Uterus (tissue), 2 donors: ENCODE results near the gene PRKAA2.

Experiments used
- POLR2A ChIP-seq, 2 donors: fragments of 450-650 bp; IDR thresholded peaks; one replicate each; pipeline ENCODE4 v1.6.1; 2016; ENCODE audit warnings: antibody characterized with exemption in 2 of 2, mild to moderate bottlenecking in 1 of 2, moderate library complexity in 1 of 2
- TF ChIP-seq, protein P1 (sequence below), 4 experiments: fragments of 200-600 bp in 2 of 4; fragments of 450-650 bp in 2 of 4; sonication (generic) in 2 of 4; IDR thresholded peaks; one replicate each; pipeline ENCODE4 v1.5.1; 2016 to 2019; ENCODE audit warnings: antibody characterized with exemption in 4 of 4, mild to moderate bottlenecking in 2 of 4, moderate library complexity in 1 of 4

DNA sequence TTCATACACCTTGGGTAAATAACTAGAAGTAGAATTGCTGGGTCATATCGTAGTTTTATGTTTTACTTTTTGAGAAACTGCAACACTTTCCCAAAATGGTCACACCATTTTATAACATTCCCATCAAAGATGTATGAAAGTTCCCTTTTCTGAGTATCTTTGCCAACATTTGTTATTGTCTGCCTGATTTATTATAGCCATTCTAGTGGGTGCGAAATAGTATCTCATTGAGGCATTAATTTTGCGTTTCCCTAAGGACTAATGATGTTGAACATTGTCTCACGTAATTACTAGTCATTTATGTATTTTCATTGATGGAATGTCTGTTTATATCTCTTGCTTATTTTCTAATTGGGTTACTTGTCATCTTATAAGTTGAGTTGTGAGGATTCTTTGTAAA is 3.4 kb downstream of the PRKAA2 start:
- TF ChIP-seq, protein P1, sequence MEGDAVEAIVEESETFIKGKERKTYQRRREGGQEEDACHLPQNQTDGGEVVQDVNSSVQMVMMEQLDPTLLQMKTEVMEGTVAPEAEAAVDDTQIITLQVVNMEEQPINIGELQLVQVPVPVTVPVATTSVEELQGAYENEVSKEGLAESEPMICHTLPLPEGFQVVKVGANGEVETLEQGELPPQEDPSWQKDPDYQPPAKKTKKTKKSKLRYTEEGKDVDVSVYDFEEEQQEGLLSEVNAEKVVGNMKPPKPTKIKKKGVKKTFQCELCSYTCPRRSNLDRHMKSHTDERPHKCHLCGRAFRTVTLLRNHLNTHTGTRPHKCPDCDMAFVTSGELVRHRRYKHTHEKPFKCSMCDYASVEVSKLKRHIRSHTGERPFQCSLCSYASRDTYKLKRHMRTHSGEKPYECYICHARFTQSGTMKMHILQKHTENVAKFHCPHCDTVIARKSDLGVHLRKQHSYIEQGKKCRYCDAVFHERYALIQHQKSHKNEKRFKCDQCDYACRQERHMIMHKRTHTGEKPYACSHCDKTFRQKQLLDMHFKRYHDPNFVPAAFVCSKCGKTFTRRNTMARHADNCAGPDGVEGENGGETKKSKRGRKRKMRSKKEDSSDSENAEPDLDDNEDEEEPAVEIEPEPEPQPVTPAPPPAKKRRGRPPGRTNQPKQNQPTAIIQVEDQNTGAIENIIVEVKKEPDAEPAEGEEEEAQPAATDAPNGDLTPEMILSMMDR (IDR thresholded peaks at IDR 0.05), result no peak
- TF ChIP-seq POLR2A (IDR thresholded peaks at IDR 0.05), result no peak
